H7 (cell line): ENCODE measurements around the gene NAA60. TPM values are rescaled to one million over a fixed set of nuclear protein-coding genes. Genes with fewer than 3 reads are reported as not detected.

Experiments used
- DNase-seq: peaks from one replicate; pipeline ENCODE4 v3.0.0; 2012
- H3K27me3 ChIP-seq: 2 replicates; pipeline ENCODE4 v1.6.0; 2011; ENCODE audit warnings: mild to moderate bottlenecking, low read length; ENCODE audit not compliant: control insufficient read depth, insufficient read depth
- H3K36me3 ChIP-seq: replicated peaks from 2 replicates; pipeline ENCODE4 v1.5.1; 2011; ENCODE audit warnings: low read length; ENCODE audit not compliant: control insufficient read depth, insufficient read depth
- H3K4me3 ChIP-seq: 2 replicates; pipeline ENCODE4 v1.5.1; 2011; ENCODE audit warnings: low read depth, mild to moderate bottlenecking, control low read depth, low read length, moderate library complexity; ENCODE audit not compliant: insufficient read depth
- total RNA-seq: library from RNA; depleted of rRNA; stranded (reverse); fragments of >200 nt; shearing (Covaris generic); gene quantifications from 2 replicates; pipeline ENCODE4 v1.2.3, GENCODE V29; 2014

Gene NAA60
- total RNA-seq, 1 experiment from 2014 or later = 11.0 TPM

DNA sequence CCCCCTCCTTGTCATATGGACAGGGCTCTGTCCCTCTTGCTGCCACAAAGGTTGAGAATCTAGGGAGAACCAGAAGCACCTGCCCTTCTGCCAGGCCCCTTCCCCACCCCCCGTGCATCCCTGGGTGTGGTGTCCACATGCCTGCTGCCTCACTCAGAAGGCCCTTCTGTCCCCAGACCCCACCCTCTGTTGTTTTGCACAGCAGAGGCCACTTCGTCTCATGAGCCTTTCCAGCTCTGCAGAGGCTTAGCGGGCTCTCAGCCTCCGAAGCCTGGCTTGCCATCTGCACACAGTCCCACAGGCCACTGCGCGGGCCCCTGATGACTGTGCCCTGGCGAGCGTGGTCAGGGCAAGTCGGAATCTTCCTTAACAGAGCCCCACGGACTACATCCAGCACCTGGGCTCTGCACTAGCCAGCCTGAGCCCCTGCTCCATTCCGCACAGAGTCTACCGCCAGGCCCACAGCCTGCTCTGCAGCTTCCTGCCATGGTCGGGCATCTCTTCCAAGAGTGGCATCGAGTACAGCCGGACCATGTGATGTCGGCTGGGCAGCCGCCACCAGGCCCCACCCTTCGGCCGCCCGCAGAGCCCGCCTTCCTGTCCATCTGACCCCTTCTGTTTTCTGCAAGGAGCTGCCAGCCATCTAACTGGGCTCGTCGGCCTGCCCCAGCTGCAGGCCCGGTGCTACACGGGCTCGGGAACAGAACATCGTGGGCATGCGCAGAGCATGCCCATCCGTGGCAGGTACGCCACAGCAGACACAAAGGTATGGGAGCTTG is 41.0 kb downstream of the NAA60 start:
- Histone ChIP-seq H3K36me3 (peaks cover 20% of the 10 kb centered on the region), H3K27me3 (no peaks in the 10 kb centered on the region), H3K4me3 (no peak overlapping the region)
- no peak for DNase-seq

GRCh38 chr16:3485097-3485745 is 41.7 kb downstream of the NAA60 start:
- H3K27me3 ChIP-seq = no peaks in the 10 kb centered on the region
- H3K4me3 ChIP-seq = no peak overlapping the region
- peaks cover 20% of the 10 kb centered on the region for H3K36me3 ChIP-seq
- DNase-seq = no peak

- H3K27me3 ChIP-seq = no peaks in the 10 kb centered on the region
- H3K4me3 ChIP-seq = no peak overlapping the region
- H3K36me3 ChIP-seq = peaks cover 19% of the 10 kb centered on the region
- peak; percentile 78 for DNase-seq
These were observed 42.5 kb downstream of the NAA60 start for GRCh38 chr16:3485821-3486505.

- H3K4me3 ChIP-seq = no peak overlapping the region
- H3K27me3 ChIP-seq = no peaks in the 10 kb centered on the region
- H3K36me3 ChIP-seq = peaks cover 19% of the 10 kb centered on the region
- no peak for DNase-seq
These were observed 43.2 kb downstream of the NAA60 start for GRCh38 chr16:3486506-3487215.

DNA sequence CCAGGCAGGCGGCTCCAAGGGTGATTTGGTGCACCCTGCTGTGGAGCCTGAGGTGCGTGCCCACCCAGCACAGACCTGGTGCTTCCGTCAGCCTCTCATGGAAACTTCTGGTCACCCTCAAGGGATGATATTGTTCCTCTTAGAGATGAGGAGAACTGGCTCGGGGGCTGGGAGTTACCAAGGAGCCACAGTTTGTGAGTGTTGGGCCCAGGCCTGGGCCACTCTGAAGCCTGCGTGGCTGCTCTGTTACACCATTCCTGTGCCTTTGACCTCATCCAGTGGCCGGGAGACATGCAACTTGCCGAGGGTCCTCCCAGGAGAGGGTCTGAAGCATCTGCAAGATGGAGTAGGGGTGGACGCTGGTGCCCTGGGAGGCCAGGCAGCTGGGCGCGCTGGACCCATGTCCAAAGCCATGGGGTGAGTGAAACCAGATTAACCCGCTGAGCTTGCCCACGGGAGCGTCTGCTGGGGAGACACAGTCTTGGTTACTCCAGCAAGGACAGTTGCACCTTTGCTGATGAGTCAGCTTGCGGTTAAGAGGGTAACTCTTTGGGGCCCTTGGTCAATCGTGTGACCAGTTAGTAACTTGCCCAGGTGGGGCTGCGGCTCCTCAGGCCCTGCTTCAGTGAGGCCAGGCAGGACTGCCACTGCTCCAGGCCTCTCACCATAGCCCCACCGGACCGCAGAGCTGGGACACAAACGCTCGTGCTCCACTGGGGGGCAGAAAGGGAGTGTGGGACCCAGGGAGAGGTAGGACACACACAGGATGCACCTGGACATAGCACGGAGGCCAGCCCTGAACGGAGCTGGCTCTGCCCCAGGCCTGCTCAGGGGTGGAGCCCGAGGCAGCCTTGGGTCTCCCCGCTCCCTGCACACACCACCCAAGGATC is 44.3 kb downstream of the NAA60 start:
- Histone ChIP-seq H3K4me3 (no peak overlapping the region), H3K36me3 (peaks cover 16% of the 10 kb centered on the region), H3K27me3 (no peaks in the 10 kb centered on the region)
- peak; percentile 72 for DNase-seq

DNA sequence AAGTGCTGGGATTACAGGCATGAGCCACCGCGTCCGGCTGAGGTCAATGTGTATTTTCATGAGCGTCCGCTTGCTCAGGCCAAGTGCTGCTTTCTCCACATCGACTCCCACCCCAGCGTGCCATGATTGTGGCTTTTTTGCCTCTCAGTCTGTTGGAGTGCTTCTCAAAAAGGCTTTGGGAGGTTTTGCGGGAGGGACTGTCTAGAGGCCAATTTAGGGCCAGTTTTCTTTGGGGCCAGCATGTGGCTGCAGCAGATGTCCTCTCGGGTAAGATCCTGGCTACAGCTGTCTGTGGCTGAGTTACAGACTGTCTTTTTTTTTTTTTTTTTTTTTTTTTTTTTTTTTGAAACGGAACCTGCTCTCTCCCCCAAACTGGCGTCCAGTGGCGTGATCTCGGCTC is 45.3 kb downstream of the NAA60 start:
- Histone ChIP-seq H3K4me3 (no peak overlapping the region), H3K36me3 (peaks cover 8% of the 10 kb centered on the region)
- peak; percentile 12 for DNase-seq

DNA sequence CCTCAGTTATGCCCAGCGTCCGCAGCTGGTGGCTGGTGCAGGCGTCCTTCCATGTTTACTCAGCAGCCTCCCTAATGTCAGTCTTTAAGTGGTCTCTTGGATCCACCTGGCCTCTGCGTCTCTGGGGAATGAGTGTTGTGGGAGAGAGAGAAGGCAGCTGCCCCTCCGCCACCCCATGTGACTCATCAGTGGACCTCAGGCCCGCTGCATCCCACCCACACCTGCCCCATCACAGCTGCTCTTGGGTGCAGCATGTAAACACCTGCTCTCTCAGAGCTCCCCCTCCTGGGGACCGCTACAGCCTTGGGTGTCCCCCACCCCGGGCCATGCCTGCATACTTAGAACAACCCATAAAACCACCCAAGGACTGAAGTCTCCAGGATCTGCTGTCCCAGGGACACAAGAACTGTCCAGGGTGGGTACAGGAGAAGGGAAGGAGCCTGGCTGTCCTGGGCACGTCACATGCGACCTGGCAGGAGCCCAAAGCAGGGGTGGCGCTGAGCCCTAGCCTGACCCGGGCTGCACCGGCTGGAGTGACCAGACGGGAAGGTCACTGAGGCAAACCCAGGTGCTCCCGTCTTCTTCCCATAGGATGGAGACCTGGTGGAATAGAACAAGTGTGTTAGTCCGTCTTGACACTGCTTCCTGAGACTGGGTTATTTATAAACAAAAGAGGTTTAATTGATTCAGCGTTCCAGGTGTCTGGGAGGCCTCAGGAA is 47.6 kb downstream of the NAA60 start:
- Histone ChIP-seq H3K27me3 (no peaks in the 10 kb centered on the region), H3K4me3 (no peak overlapping the region), H3K36me3 (no peaks in the 10 kb centered on the region)
- peak; percentile 83 for DNase-seq

More for the DNA sequence above, 45.3 kb downstream of the NAA60 start:
- H3K27me3 ChIP-seq = no peaks in the 10 kb centered on the region

DNA sequence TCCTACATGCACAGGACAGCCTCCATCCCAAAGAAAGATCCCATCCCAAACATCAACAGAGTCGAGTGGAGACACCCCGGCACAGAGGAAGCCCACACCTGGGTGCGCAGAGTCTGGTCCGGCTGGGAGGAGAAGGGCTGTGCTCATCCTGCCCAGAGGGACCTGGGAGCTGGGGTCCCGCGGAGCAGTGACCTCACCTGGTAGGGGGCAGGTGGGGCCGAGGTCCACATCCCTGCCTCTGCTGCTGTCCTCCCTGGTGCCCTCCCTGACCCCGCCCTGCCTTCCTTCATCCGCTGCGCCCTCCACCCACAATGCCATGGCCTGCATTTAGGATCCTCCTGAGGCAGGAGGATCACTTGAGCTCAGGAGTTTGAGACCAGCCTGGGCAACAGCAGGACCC is 48.9 kb downstream of the NAA60 start:
- Histone ChIP-seq H3K4me3 (no peak overlapping the region), H3K36me3 (no peaks in the 10 kb centered on the region), H3K27me3 (no peaks in the 10 kb centered on the region)
- DNase-seq = peak; percentile 51

DNA sequence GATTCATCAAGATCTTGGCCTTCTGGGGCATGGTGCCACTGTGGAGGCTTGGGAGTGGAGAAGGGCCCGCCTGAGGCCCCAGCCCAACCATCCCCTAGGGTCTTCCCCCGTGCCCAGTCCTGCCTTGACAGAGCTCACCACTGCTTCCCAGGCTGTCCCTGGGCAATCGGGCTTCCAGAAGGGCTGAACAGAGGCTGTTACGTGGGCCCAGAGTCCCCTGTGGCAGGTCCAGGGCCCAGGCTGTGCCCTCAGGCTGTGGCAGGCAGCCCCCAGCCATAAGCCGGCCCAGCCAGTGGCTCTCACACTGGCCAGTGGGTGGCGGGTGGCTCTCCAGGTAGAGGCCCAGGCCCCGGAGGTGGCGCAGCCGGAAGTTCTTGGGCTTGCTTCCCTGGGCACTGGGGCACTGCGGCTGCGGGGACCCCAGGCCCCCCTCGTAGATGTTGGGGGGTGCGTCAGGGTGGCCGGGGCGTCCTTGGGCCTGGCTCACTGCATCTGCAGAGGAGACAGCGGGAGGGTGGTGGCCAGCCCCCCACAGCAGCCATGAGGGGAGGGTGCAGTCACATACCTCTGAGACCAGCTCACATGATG is 51.0 kb downstream of the NAA60 start:
- DNase-seq = peak; percentile 54

DNA sequence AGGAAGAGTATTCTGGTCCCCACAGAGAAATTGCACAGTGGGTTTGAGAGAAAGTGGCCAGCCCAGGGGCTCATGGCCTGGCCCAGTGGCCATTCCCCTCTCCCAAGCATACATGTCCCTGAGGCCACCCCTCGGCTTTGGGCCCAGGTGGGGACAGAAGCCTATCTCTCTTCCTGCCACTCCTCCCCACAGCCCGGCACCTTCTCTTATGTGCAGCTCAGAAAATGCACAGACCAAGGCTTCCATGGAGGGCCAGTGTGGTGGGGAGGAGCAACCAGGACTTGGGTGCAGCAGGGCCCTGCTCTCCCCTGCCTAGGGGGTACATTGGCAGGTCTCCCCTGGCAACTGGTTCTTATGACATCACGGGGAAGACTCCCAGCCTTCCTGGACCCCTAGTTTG is 51.7 kb downstream of the NAA60 start, which contains the start of gene C16orf90:
Gene C16orf90 (minus strand): TSS at position 314 of the 400 bp plus-strand sequence. CDS start 68 bp downstream, at position 246.
- no peaks in the 10 kb centered on the region for H3K27me3 ChIP-seq
- no peak for DNase-seq
- H3K4me3 ChIP-seq = no peak within 1 kb of the TSS
- no peaks in the 10 kb centered on the region for H3K36me3 ChIP-seq

More for the DNA sequence above, 51.0 kb downstream of the NAA60 start:
- Histone ChIP-seq H3K27me3 (no peaks in the 10 kb centered on the region), H3K4me3 (no peak overlapping the region), H3K36me3 (no peaks in the 10 kb centered on the region)

- no peaks in the 10 kb centered on the region for H3K36me3 ChIP-seq
- no peak overlapping the region for H3K4me3 ChIP-seq
- H3K27me3 ChIP-seq = no peaks in the 10 kb centered on the region
- DNase-seq = no peak
These were observed 52.9 kb downstream of the NAA60 start for GRCh38 chr16:3496386-3496785.

DNA sequence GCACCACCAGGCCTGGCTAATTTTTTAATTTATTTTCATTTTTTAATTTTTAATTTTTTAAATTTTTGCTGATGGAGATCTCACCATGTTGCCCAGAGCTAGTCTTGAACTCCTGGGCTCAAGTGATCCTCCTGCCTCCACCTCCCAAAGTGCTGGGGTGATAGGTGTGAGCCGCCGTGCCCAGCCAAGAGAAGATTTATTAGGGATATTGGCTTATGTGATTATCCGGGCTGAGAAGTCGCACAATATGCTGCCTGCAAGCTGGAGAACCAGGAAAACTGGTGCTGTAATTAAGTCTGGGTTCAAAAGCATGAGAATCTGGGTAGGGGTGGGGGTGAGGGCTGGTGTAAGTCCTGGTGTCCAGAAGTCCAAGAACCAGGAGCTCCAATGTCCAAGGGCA is 54.3 kb downstream of the NAA60 start:
- no peaks in the 10 kb centered on the region for H3K27me3 ChIP-seq
- H3K36me3 ChIP-seq = no peaks in the 10 kb centered on the region
- DNase-seq = no peak
- H3K4me3 ChIP-seq = no peak overlapping the region

DNA sequence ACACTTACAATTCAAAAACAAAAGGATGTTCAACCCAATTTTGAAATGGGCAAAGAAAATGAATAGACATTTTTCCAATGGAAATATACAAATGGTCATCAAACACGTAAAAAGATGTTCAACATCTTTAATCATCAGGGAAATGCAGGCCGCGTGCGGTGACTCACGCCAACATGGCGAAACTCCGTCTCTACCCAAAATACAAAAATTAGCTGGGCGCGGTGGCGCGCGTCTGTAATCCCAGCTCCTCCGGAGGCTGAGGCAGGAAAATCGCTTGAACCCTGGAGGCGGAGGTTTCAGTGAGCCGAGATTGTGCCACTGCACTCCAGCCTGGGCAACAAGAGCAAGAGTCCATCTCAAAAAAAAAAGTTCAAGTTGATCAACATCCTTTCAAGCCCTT is 55.5 kb downstream of the NAA60 start:
- Histone ChIP-seq H3K27me3 (no peaks in the 10 kb centered on the region), H3K36me3 (no peaks in the 10 kb centered on the region), H3K4me3 (no peak overlapping the region)
- DNase-seq = no peak
